K562 (cell line): ENCODE measurements around the gene DOK3. TPM values are rescaled to one million over a fixed set of nuclear protein-coding genes. Genes with fewer than 3 reads are reported as not detected.
A peak's percentile ranks its signal among the peaks of the same experiment; 100 is the strongest.

Experiments used
- ATAC-seq: fragments of 200-7000 bp; cut with Tn5 transposase; 3 replicates; pipeline ENCODE4 v1.9.1; 2020; ENCODE audit warnings: moderate library complexity
- BruUV-seq: library from RNA; stranded (reverse); fragments of 400-500 nt; replicated peaks from 2 replicates; lab custom pipeline; 2021; lab: Mats Ljungman, UMichigan
- CTCF ChIA-PET: fragments of 300-600 bp; formaldehyde crosslinking; extraction: SDS; loops from one replicate; lab custom pipeline; 2021; ENCODE audit warnings: low intra/inter-chr PET ratio; lab: Yijun Ruan, JAX
- POLR2A ChIA-PET: fragments of 300-600, 350-650 bp; sonication (Branson Sonifier 250); formaldehyde crosslinking; extraction: SDS; loops from one replicate; lab custom pipeline; 2021; ENCODE audit warnings: antibody characterized with exemption, inconsistent platforms; lab: Yijun Ruan, JAX
- DNase-seq, 4 experiments: peaks; one replicate each; pipeline versions ENCODE4 v3.0.0 to v3.0.0-alpha.2; 2011 to 2018; ENCODE audit warnings: low spot score in 3 of 4, mixed read lengths in 3 of 4; ENCODE audit errors: extremely low read depth in 1 of 4
- FAIRE-seq: peaks from 2 replicates; lab custom pipeline; 2011; peaks lifted over from hg19 to GRCh38; lab: Jason Lieb, UNC
- H2AFZ ChIP-seq: 2 replicates; pipeline ENCODE4 v1.6.0; 2011; ENCODE audit warnings: low read depth, low read length, control low read depth, inconsistent platforms
- H3K27ac ChIP-seq: fragments of 200-600 bp; 3 replicates; pipeline ENCODE4 v1.8.0; 2011; ENCODE audit warnings: low read depth, mild to moderate bottlenecking, control low read depth, inconsistent platforms, low read length, moderate library complexity, mixed read lengths; ENCODE audit errors: extremely low read depth
- H3K27me3 ChIP-seq, 2 experiments: fragments of 300-600 bp in 1 of 2; 2 replicates in 1 of 2; 3 replicates in 1 of 2; pipeline versions ENCODE4 v1.6.0 to v1.8.0; 2011; ENCODE audit warnings: inconsistent platforms in 2 of 2, low read length in 2 of 2, mild to moderate bottlenecking in 1 of 2, mixed read lengths in 1 of 2, moderate library complexity in 1 of 2; ENCODE audit not compliant: control insufficient read depth in 2 of 2, insufficient read depth in 2 of 2
- H3K36me3 ChIP-seq: fragments of 300-600 bp; 3 replicates; pipeline ENCODE4 v1.8.0; 2011; ENCODE audit warnings: mild to moderate bottlenecking, low read length, inconsistent platforms; ENCODE audit not compliant: control insufficient read depth, insufficient read depth
- H3K4me1 ChIP-seq, 2 experiments: fragments of 200-600 bp in 1 of 2; replicated peaks in 1 of 2; 2 replicates in 1 of 2; 3 replicates in 1 of 2; pipeline versions ENCODE4 v1.5.1 to v1.8.0; 2011; ENCODE audit warnings: inconsistent platforms in 2 of 2, low read length in 2 of 2, mild to moderate bottlenecking in 1 of 2, mixed read lengths in 1 of 2, moderate library complexity in 1 of 2; ENCODE audit not compliant: control insufficient read depth in 2 of 2, insufficient read depth in 2 of 2
- H3K4me2 ChIP-seq: 2 replicates; pipeline ENCODE4 v1.6.1; 2011; ENCODE audit warnings: low read length, control low read depth, inconsistent platforms, mixed read lengths; ENCODE audit not compliant: insufficient read depth
- H3K4me3 ChIP-seq: fragments of 200-600 bp; sonication (generic), shearing (Covaris generic); 2 replicates; pipeline ENCODE4 v1.5.1; 2016; ENCODE audit warnings: control low read depth, inconsistent platforms
- H3K79me2 ChIP-seq: fragments of 200-600 bp; 3 replicates; pipeline ENCODE4 v1.8.0; 2011; ENCODE audit warnings: low read length, inconsistent platforms; ENCODE audit not compliant: control insufficient read depth, insufficient read depth
- H3K9ac ChIP-seq, 2 experiments: 2 replicates each; pipeline versions ENCODE4 v1.6.0 to v1.6.1; 2011; ENCODE audit warnings: low read depth in 2 of 2, low read length in 2 of 2, control low read depth in 1 of 2, inconsistent platforms in 1 of 2, mild to moderate bottlenecking in 1 of 2, mixed read lengths in 1 of 2; ENCODE audit not compliant: insufficient read depth in 1 of 2
- H3K9me1 ChIP-seq: one replicate; pipeline ENCODE4 v1.6.0; 2011; ENCODE audit warnings: inconsistent platforms, mild to moderate bottlenecking, low read length, moderate library complexity; ENCODE audit not compliant: control insufficient read depth, insufficient read depth
- H3K9me3 ChIP-seq: replicated peaks from 2 replicates; pipeline ENCODE4 v1.5.1; 2011; ENCODE audit warnings: low read depth, low read length, inconsistent platforms; ENCODE audit not compliant: control insufficient read depth, insufficient read depth
- H4K20me1 ChIP-seq: replicated peaks from 2 replicates; pipeline ENCODE4 v1.6.1; 2011; ENCODE audit warnings: low read length, inconsistent platforms, mixed read lengths; ENCODE audit not compliant: control insufficient read depth, insufficient read depth
- ADNP ChIP-seq: fragments of 200-800 bp; sonication (Bioruptor generic); IDR thresholded peaks from 2 replicates; pipeline ENCODE4 v1.6.1; 2016; ENCODE audit warnings: missing genetic modification characterization, missing compliant biosample characterization
- ARHGAP35 ChIP-seq: fragments of 450-650 bp; IDR thresholded peaks from 2 replicates; pipeline ENCODE4 v1.6.1; 2018; ENCODE audit not compliant: partially characterized antibody
- BMI1 ChIP-seq: fragments of 150-350 bp; IDR thresholded peaks from 2 replicates; pipeline ENCODE4 v1.6.1; 2014; ENCODE audit warnings: low read length
- EP300 ChIP-seq: IDR thresholded peaks from 2 replicates; pipeline ENCODE4 v1.6.1; 2012; ENCODE audit warnings: low read length, improper control_type of control experiment
- ETV6 ChIP-seq, 3 experiments: fragments of 150-350 bp in 1 of 3; sonication (generic) in 1 of 3; formaldehyde crosslinking in 1 of 3; IDR thresholded peaks; 2 replicates each; pipeline versions ENCODE4 v1.6.1 to v1.8.0; 2014 to 2022; ENCODE audit warnings: borderline replicate concordance in 2 of 3, low read depth in 2 of 3, antibody characterized with exemption in 1 of 3, low read length in 1 of 3, mild to moderate bottlenecking in 1 of 3, missing genetic modification reagents in 1 of 3
- HEY1 ChIP-seq: fragments of 250-450 bp; sonication (Bioruptor Pico); IDR thresholded peaks from 2 replicates; pipeline ENCODE4 v1.5.0; 2020; ENCODE audit warnings: mild to moderate bottlenecking, moderate library complexity, borderline replicate concordance
- HNRNPL ChIP-seq: fragments of 200-400 bp; formaldehyde crosslinking; IDR thresholded peaks from 2 replicates; pipeline ENCODE4 v1.6.1; 2017; ENCODE audit warnings: low read depth, mild to moderate bottlenecking, low read length
- ILK ChIP-seq: fragments of 450-650 bp; IDR thresholded peaks from 2 replicates; pipeline ENCODE4 v1.6.1; 2016; ENCODE audit warnings: missing genetic modification characterization, low read depth, mild to moderate bottlenecking, missing compliant biosample characterization, moderate library complexity, borderline replicate concordance
- IRF1 ChIP-seq: sonication (generic); formaldehyde crosslinking; IDR thresholded peaks from 2 replicates; pipeline ENCODE4 v1.8.0; 2022; ENCODE audit warnings: missing genetic modification reagents, mild to moderate bottlenecking, borderline replicate concordance
- LEF1 ChIP-seq: fragments of 450-650 bp; IDR thresholded peaks from 2 replicates; pipeline ENCODE4 v1.6.1; 2016; ENCODE audit warnings: mild to moderate bottlenecking
- POLR2H ChIP-seq: IDR thresholded peaks from 2 replicates; pipeline ENCODE4 v1.6.1; 2016; ENCODE audit warnings: missing genetic modification characterization, low read depth, mild to moderate bottlenecking, control low read depth, missing compliant biosample characterization, moderate library complexity
- RFX1 ChIP-seq: fragments of 450-650 bp; IDR thresholded peaks from 2 replicates; pipeline ENCODE4 v1.6.1; 2016; ENCODE audit warnings: mild to moderate bottlenecking, moderate library complexity
- SNAPC5 ChIP-seq: fragments of 250-450 bp; sonication (Bioruptor Pico); IDR thresholded peaks from 2 replicates; pipeline ENCODE4 v1.8.0; 2021; ENCODE audit warnings: moderate library complexity, mild to moderate bottlenecking, inconsistent platforms
- TEAD1 ChIP-seq, 2 experiments: fragments of 450-650 bp in 1 of 2; sonication (generic) in 1 of 2; formaldehyde crosslinking; IDR thresholded peaks; 2 replicates each; pipeline versions ENCODE4 v1.4.0 to v1.8.0; 2020 to 2022; ENCODE audit warnings: mild to moderate bottlenecking in 2 of 2, missing genetic modification reagents in 1 of 2
- ZNF274 ChIP-seq: IDR thresholded peaks from 2 replicates; pipeline ENCODE4 v1.6.1; 2011; ENCODE audit warnings: low read depth, mild to moderate bottlenecking, low read length, moderate library complexity, borderline replicate concordance
- ZNF324 ChIP-seq: fragments of 250-450 bp; sonication (Bioruptor Pico); IDR thresholded peaks from 2 replicates; pipeline ENCODE4 v1.4.0; 2020; ENCODE audit warnings: mild to moderate bottlenecking
- ZNF398 ChIP-seq: fragments of 250-450 bp; sonication (Bioruptor Pico); IDR thresholded peaks from 2 replicates; pipeline ENCODE4 v1.8.0; 2021; ENCODE audit warnings: moderate library complexity, mild to moderate bottlenecking, inconsistent platforms
- ZNF695 ChIP-seq: fragments of 450-650 bp; formaldehyde crosslinking; IDR thresholded peaks from 2 replicates; pipeline ENCODE4 v1.4.0; 2020; ENCODE audit warnings: mild to moderate bottlenecking, moderate library complexity
- WGBS: fragments of 100-300 bp; shearing (Covaris generic); methylation state at CpG from one replicate; pipeline ENCODE4 v1.1.6; 2016; ENCODE audit warnings: low coverage, mixed read lengths; ENCODE audit not compliant: insufficient coverage; ENCODE audit errors: missing lambda C conversion rate; 5-methylcytosine and 5-hydroxymethylcytosine counted together
- in situ Hi-C: fragments of 300-500 bp; cut with MboI; formaldehyde crosslinking; loops from 4 replicates; pipeline ENCODE4 v1.15.0; 2018; ENCODE audit warnings: inconsistent platforms, mixed read lengths
- intact Hi-C: fragments of 100-400 bp; cut with micrococcal nuclease; formaldehyde crosslinking; loops from 2 replicates; pipeline ENCODE4 v1.14.2; 2022
- polyA plus RNA-seq, 8 experiments: library from polyadenylated mRNA; depleted of rRNA in 4 of 8; stranded (reverse) in 5 of 8; unstranded in 3 of 8; fragments of >200 nt; fragmentation: Nextera tagmentation in 2 of 8; fragmentation: Illumina TruSeq in 1 of 8; extraction: Ambion mirVana in 2 of 8; extraction: Trizol in 1 of 8; gene quantifications; 2 replicates each; pipeline versions ENCODE4 v1.2.1 to v1.2.3, GENCODE V29; 2011 to 2014; ENCODE audit warnings: inconsistent platforms in 1 of 8, missing spikeins in 1 of 8
- total RNA-seq, 7 experiments: library from RNA; depleted of rRNA in 6 of 7; stranded (reverse); fragments of >200 nt in 6 of 7; fragmentation: Illumina TruSeq in 2 of 7; extraction: Trizol in 2 of 7; gene quantifications; 2 replicates each; pipeline versions ENCODE4 v1.2.1 to v1.2.3, GENCODE V29; 2011 to 2021; ENCODE audit warnings: low replicate concordance in 1 of 7

DOK3 gene
- total and polyA plus RNA-seq, 9 of the 15 experiments (the other 6 are each of a cell fraction or from before 2014, with no cell fraction given): 1.3 to 23.0 (median 8.0) TPM

- no peak overlapping the region for H3K27ac ChIP-seq
- H3K4me3 ChIP-seq: no peak overlapping the region
- FAIRE-seq: peak; percentile 100
- TF ChIP-seq TEAD1 (CRISPR knock-in tag; IDR thresholded peaks at IDR 0.05) (no peak), ETV6 (IDR thresholded peaks at IDR 0.05; ENCODE audit: borderline replicate concordance in 1 of 2, low read depth in 2 of 2, low read length in 1 of 2) (no peak), ETV6 (CRISPR knock-in tag; IDR thresholded peaks at IDR 0.05; ENCODE audit: borderline replicate concordance) (0 out of 2 replicates have a peak, but pooled peaks have one; percentile 30), BMI1 (peak; percentile 98; the same call in 1 of the 2 replicates), ARHGAP35 (no peak), HEY1 (CRISPR knock-in tag) (no peak), ZNF695 (CRISPR knock-in tag) (no peak), POLR2H (tag) (no peak), ZNF324 (CRISPR knock-in tag) (no peak), IRF1 (CRISPR knock-in tag) (no peak), ZNF274 (no peak), EP300 (no peak), ILK (tag) (no peak), RFX1 (peak; percentile 98), LEF1 (no peak), ADNP (no peak), HNRNPL (no peak), ZNF398 (CRISPR knock-in tag) (no peak), SNAPC5 (CRISPR knock-in tag) (no peak)
These were observed 52.4 kb downstream of the DOK3 start for GRCh38 chr5:177456976-177457851.

More at GRCh38 chr5:177456976-177457851, 52.4 kb downstream of the DOK3 start:
- peaks cover 10% of the 10 kb centered on the region; the same call in 2 of the 3 replicates for H3K79me2 ChIP-seq
- H2AFZ ChIP-seq: no peak overlapping the region
- peak; percentile 84 for ATAC-seq
- in situ Hi-C loops: loop anchor here (10.0 kb wide), 1 partner anchor 342 kb away; no protein-coding TSS in a partner anchor
- peak; percentile 92 to 98 (median 94) for DNase-seq
- intact Hi-C loops: loop anchor here (1.0 to 2.0 kb wide), 2 partner anchors 40 to 144 kb away; partner anchors contain the start of gene PDLIM7
- 71% methylated on average over 17 of the region's 24 CpGs for WGBS
- CTCF ChIA-PET: interaction anchor here (0.5 to 6.2 kb wide), 10 partner anchors 33 to 336 kb away, joined by 3 to 107 read pairs (median 4); partner anchors contain the start of gene MXD3
- no peaks in the 10 kb centered on the region for H3K9me3 ChIP-seq
- H4K20me1 ChIP-seq: peaks cover 16% of the 10 kb centered on the region
- H3K9ac ChIP-seq: no peak overlapping the region
- peaks cover 0 to 68% of the 10 kb centered on the region in 2 experiments; a peak in 3 of 5 replicates for H3K4me1 ChIP-seq
- peaks cover 3% of the 10 kb centered on the region for H3K9me1 ChIP-seq
- H3K27me3 ChIP-seq: no peaks in the 10 kb centered on the region
- H3K4me2 ChIP-seq: no peak overlapping the region
- POLR2A ChIA-PET: interaction anchor here (0.6 to 1.2 kb wide), 15 partner anchors 9 to 344 kb away, joined by 3 to 10 read pairs (median 4); partner anchors contain the start of genes GRK6 and PRR7
- BruUV-seq: TSS peak; percentile 28
- peaks cover 39% of the 10 kb centered on the region; the same call in 1 of the 3 replicates for H3K36me3 ChIP-seq
